Epidermal melanocyte (primary cell): Measurements from ENCODE around the gene MARK4.
"Not testable (repeated sequence)": the region's sequence is repeated elsewhere in the genome, so short reads cannot be mapped to it uniquely, and the experiment has no call there.

ENCODE experiments used
- DNase-seq: peaks from one replicate; pipeline ENCODE4 v3.0.0; 2011; ENCODE audit warnings: low spot score; ENCODE audit not compliant: insufficient read length

Gene MARK4

GRCh38 chr19:45243144-45243732 lies 7.8 kb upstream of the MARK4 start:
- DNase-seq, result no peak

- DNase-seq, result no peak
Observed at GRCh38 chr19:45244133-45244794, 6.8 kb upstream of the MARK4 start.

GRCh38 chr19:45245334-45245787 lies 5.7 kb upstream of the MARK4 start, which contains the start of gene EXOC3L2:
Gene EXOC3L2 (minus strand): TSS chr19:45245407. CDS start chr19:45239045, 6,362 bp downstream.
- DNase-seq, result no peak

- no peak for DNase-seq
Observed at GRCh38 chr19:45245826-45246225, 5.2 kb upstream of the MARK4 start.

- DNase-seq, result no peak
Observed at GRCh38 chr19:45247136-45247535, 3.9 kb upstream of the MARK4 start.

GRCh38 chr19:45249261-45250033 lies 1.6 kb upstream of the MARK4 start:
- no peak for DNase-seq

- DNase-seq, result no peak
Observed at GRCh38 chr19:45250216-45250831, 747 bp upstream of the MARK4 start.

- peak; percentile 19 for DNase-seq
Observed at GRCh38 chr19:45251452-45252354, 632 bp downstream of the MARK4 start.

- peak; percentile 29 for DNase-seq
Observed at GRCh38 chr19:45253396-45254027, 2.4 kb downstream of the MARK4 start.

GRCh38 chr19:45254044-45254531 lies 3.0 kb downstream of the MARK4 start:
- peak; percentile 16 for DNase-seq

GRCh38 chr19:45255611-45256157 lies 4.6 kb downstream of the MARK4 start:
- DNase-seq, result no peak

GRCh38 chr19:45256836-45257235 lies 5.8 kb downstream of the MARK4 start:
- no peak for DNase-seq

GRCh38 chr19:45258862-45259261 lies 7.8 kb downstream of the MARK4 start:
- DNase-seq, result no peak

GRCh38 chr19:45262570-45262969 lies 11.5 kb downstream of the MARK4 start:
- no peak for DNase-seq

GRCh38 chr19:45263013-45263412 lies 11.9 kb downstream of the MARK4 start:
- DNase-seq, result no peak

GRCh38 chr19:45264781-45265317 lies 13.8 kb downstream of the MARK4 start:
- no peak for DNase-seq

- DNase-seq, result no peak
Observed at GRCh38 chr19:45265375-45265774, 14.3 kb downstream of the MARK4 start.

GRCh38 chr19:45267296-45267695 lies 16.2 kb downstream of the MARK4 start:
- DNase-seq, result no peak

GRCh38 chr19:45269939-45270338 lies 18.9 kb downstream of the MARK4 start:
- not testable (repeated sequence) for DNase-seq
